K562 (cell line): ENCODE data around the gene ZNF467.

Experiments
- BMI1 ChIP-seq: fragments of 150-350 bp; IDR thresholded peaks from 2 replicates; pipeline ENCODE4 v1.6.1; 2014; ENCODE audit warnings: low read length
- CBX2 ChIP-seq: fragments of 200-600 bp; sonication (generic); IDR thresholded peaks from one replicate; pipeline ENCODE4 v1.6.1; 2012; ENCODE audit warnings: mild to moderate bottlenecking, low read length, inconsistent platforms; ENCODE audit not compliant: insufficient read depth, poor library complexity, severe bottlenecking
- MAZ ChIP-seq, 2 experiments: fragments of 450-650 bp in 1 of 2; sonication (generic) in 1 of 2; formaldehyde crosslinking; IDR thresholded peaks in 1 of 2; conservative IDR thresholded peaks in 1 of 2; 2 replicates each; pipeline versions ENCODE4 v1.4.0 to v1.5.0; 2020; ENCODE audit warnings: mild to moderate bottlenecking in 1 of 2, missing genetic modification reagents in 1 of 2
- NRF1 ChIP-seq, 2 experiments: fragments of 450-650 bp; IDR thresholded peaks in 1 of 2; conservative IDR thresholded peaks in 1 of 2; 2 replicates each; pipeline ENCODE4 v1.6.1; 2014; ENCODE audit warnings: mild to moderate bottlenecking in 2 of 2
- RBM39 ChIP-seq: fragments of 200-400 bp; formaldehyde crosslinking; optimal IDR thresholded peaks from 2 replicates; pipeline ENCODE3; 2018; ENCODE audit warnings: low read depth, low read length
- ZNF274 ChIP-seq: IDR thresholded peaks from 2 replicates; pipeline ENCODE4 v1.6.1; 2011; ENCODE audit warnings: low read depth, mild to moderate bottlenecking, low read length, moderate library complexity, borderline replicate concordance
- TF ChIP-seq, protein P1 (sequence below): conservative IDR thresholded peaks from 2 replicates; pipeline ENCODE4 v1.6.1; 2011; ENCODE audit warnings: low read depth, mild to moderate bottlenecking, low read length; ENCODE audit not compliant: control insufficient read depth
- TF ChIP-seq, protein P2 (sequence below): sonication (generic); formaldehyde crosslinking; IDR thresholded peaks from 2 replicates; pipeline ENCODE4 v1.9.0; 2022; ENCODE audit warnings: mild to moderate bottlenecking, missing genetic modification reagents

DNA sequence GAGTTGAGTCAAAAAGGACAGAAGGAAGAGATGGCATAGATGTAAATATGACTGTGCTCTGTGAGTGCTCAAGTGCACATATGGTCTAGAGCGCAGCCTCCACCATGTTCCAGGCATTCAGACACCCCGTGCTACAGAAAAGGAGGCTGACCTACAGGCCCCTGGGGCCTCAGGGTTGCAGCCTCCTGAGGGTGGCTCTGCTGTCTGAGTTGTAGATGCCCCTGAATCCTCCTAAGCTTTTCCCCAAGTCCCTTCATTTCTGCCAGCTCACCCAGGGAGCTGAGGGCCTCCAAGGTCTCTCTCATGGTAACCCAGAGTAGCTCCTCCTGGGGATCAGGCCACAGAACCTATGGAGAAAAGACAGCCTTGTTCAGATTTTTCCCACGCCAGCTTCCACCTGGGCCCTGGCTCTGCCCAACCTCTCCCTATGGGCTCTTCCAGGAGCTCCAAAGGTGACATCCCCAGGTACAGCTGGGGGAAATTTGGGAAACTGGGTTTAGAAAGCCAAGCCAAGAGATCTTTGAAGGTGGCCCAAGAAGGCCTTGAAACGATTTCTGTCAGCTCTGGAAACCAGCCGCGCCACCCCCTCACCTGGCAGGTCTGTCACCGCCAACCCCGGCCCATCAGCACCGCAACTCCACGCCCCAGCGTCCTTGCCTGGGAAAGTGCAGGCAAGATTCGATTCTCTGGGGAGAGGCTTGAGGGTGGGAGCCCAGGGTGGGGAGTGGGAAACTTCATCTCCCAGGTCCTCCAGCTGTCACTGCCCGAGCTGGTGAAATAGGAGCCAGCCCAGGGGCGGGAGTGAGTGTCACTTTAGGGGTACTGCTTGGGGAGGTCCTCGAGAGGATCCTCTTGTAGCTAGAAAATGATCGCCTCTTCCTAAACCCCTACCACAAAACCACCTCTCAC, 2.4 kb downstream of the ZNF467 start:
- TF ChIP-seq RBM39, result no peak
- TF ChIP-seq, protein P1, sequence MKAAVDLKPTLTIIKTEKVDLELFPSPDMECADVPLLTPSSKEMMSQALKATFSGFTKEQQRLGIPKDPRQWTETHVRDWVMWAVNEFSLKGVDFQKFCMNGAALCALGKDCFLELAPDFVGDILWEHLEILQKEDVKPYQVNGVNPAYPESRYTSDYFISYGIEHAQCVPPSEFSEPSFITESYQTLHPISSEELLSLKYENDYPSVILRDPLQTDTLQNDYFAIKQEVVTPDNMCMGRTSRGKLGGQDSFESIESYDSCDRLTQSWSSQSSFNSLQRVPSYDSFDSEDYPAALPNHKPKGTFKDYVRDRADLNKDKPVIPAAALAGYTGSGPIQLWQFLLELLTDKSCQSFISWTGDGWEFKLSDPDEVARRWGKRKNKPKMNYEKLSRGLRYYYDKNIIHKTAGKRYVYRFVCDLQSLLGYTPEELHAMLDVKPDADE, result no peak
- no peak for TF ChIP-seq MAZ (CRISPR knock-in tag; conservative IDR thresholded peaks at IDR 0.05 in 1 of 2, IDR thresholded peaks at IDR 0.05 in 1 of 2)
- no peak for TF ChIP-seq ZNF274
- no peak for TF ChIP-seq NRF1 (conservative IDR thresholded peaks at IDR 0.05 in 1 of 2, IDR thresholded peaks at IDR 0.05 in 1 of 2)
- no peak for TF ChIP-seq BMI1
- TF ChIP-seq CBX2, result no peak
- TF ChIP-seq, protein P2, sequence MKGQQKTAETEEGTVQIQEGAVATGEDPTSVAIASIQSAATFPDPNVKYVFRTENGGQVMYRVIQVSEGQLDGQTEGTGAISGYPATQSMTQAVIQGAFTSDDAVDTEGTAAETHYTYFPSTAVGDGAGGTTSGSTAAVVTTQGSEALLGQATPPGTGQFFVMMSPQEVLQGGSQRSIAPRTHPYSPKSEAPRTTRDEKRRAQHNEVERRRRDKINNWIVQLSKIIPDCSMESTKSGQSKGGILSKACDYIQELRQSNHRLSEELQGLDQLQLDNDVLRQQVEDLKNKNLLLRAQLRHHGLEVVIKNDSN, result no peak
